Nephron (organoid): ENCODE data around the gene PEAK3.

Experiments
- H3K27ac Mint-ChIP-seq, 3 experiments: 2 replicates each; pipeline ENCODE4 v1.8.0; 2020; ENCODE audit warnings: mixed read lengths in 3 of 3, mild to moderate bottlenecking in 2 of 3, moderate library complexity in 1 of 3
- H3K27me3 Mint-ChIP-seq: 2 replicates; pipeline ENCODE4 v1.8.0; 2021; ENCODE audit warnings: low read depth, mild to moderate bottlenecking, moderate library complexity, mixed read lengths
- H3K36me3 Mint-ChIP-seq: 2 replicates; pipeline ENCODE4 v1.8.0; 2020; ENCODE audit warnings: low read depth, mixed read lengths
- H3K4me1 Mint-ChIP-seq: 2 replicates; pipeline ENCODE4 v1.8.0; 2020; ENCODE audit warnings: mixed read lengths
- H3K4me3 Mint-ChIP-seq, 3 experiments: 2 replicates each; pipeline ENCODE4 v1.8.0; 2020; ENCODE audit warnings: mild to moderate bottlenecking in 3 of 3, mixed read lengths in 3 of 3, moderate library complexity in 2 of 3
- H3K9me3 Mint-ChIP-seq: 2 replicates; pipeline ENCODE4 v1.8.0; 2020; ENCODE audit warnings: mixed read lengths
- TF ChIP-seq, protein P1 (sequence below), 3 experiments: fragments of 200-600 bp; sonication (generic); IDR thresholded peaks; one replicate each; pipeline ENCODE4 v1.5.0; 2021; ENCODE audit warnings: antibody characterized with exemption in 3 of 3; ENCODE audit not compliant: unreplicated experiment in 3 of 3

PEAK3 gene

DNA sequence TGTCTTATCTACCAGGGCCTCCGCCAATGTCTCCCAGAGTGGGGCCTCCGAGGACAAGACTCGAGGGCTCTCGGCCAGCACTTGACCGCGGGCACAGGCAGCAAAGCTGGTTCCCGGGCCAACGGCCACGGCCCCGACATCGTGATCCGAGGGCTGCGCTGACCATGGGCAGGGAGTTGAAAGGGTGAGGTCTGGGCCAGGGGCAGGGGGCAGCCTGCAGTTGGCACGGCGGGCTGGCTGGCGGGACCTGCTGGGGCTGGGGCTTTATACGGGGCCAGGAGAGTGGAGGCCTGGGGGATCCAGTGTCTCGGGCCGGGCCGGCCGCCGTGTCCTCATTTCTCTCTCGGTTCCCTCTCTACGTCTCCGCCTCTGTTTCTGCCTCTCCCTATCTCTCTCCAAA is 35.8 kb upstream of the PEAK3 start:
- Mint-ChIP-seq H3K27me3 (peaks cover 7% of the 10 kb centered on the region), H3K4me1 (no peaks in the 10 kb centered on the region), H3K9me3 (peaks cover 10% of the 10 kb centered on the region), H3K4me3 (no peak overlapping the region), H3K27ac (no peak overlapping the region), H3K36me3 (peaks cover 6% of the 10 kb centered on the region)
- TF ChIP-seq, protein P1, sequence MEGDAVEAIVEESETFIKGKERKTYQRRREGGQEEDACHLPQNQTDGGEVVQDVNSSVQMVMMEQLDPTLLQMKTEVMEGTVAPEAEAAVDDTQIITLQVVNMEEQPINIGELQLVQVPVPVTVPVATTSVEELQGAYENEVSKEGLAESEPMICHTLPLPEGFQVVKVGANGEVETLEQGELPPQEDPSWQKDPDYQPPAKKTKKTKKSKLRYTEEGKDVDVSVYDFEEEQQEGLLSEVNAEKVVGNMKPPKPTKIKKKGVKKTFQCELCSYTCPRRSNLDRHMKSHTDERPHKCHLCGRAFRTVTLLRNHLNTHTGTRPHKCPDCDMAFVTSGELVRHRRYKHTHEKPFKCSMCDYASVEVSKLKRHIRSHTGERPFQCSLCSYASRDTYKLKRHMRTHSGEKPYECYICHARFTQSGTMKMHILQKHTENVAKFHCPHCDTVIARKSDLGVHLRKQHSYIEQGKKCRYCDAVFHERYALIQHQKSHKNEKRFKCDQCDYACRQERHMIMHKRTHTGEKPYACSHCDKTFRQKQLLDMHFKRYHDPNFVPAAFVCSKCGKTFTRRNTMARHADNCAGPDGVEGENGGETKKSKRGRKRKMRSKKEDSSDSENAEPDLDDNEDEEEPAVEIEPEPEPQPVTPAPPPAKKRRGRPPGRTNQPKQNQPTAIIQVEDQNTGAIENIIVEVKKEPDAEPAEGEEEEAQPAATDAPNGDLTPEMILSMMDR (IDR thresholded peaks at IDR 0.05; ENCODE audit: unreplicated experiment in 3 of 3): no peak

DNA sequence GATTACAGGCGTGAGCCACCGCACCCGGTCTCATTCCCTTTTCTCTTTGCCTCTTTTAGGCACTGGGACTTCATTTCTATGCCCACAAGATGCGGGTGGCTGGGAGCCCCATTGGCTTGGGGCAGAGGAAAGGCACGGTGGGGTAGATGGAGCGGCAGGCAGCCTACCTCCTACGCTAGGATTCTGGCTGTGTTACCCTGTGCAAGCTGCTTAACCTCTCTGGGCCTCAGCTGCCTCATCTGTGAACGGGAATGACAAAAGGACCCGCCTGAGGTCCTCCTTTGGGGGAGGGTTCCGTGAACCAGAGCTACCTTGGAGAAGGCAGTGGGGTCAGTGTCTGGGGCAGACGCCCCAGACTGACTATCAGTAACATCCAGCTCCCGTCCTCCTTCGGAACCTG is 35.3 kb upstream of the PEAK3 start:
- Mint-ChIP-seq H3K27me3 (peaks cover 7% of the 10 kb centered on the region), H3K27ac (no peak overlapping the region), H3K36me3 (peaks cover 6% of the 10 kb centered on the region), H3K4me1 (no peaks in the 10 kb centered on the region), H3K4me3 (no peak overlapping the region), H3K9me3 (peaks cover 10% of the 10 kb centered on the region)
- TF ChIP-seq, protein P1 (IDR thresholded peaks at IDR 0.05; ENCODE audit: unreplicated experiment in 3 of 3): no peak

DNA sequence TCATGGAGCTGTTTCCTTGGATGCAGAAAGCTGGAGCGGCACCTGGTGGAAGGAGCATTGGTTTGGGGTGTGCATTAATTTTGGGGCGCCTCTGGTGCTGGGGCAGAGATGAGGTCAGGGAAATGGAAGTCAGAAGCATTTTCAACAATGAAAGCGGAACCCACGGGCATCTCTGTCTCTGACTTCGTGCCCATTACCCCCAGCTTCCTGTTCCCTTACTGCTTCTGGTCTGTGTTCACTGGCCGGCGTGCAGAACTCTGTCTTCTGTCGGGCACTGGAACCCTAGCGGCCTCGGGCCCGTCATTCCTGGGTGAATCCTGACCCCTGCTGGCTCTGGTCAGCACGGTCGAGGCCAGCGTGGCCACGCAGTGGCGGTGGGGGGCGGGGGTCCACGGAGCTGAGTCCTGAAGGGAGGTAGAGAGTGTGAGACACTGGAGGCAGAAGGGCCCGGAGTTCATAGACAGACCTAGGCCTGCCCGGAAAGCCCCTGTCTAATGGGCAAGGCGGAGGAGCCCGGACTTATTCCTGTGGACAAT is 33.9 kb upstream of the PEAK3 start:
- peaks cover 10% of the 10 kb centered on the region for H3K9me3 Mint-ChIP-seq
- peak overlapping the region in 1 of 3 experiments; percentile 34 for H3K4me3 Mint-ChIP-seq
- H3K36me3 Mint-ChIP-seq: peaks cover 6% of the 10 kb centered on the region
- peaks cover 9% of the 10 kb centered on the region for H3K27me3 Mint-ChIP-seq
- no peak overlapping the region for H3K27ac Mint-ChIP-seq
- TF ChIP-seq, protein P1 (IDR thresholded peaks at IDR 0.05; ENCODE audit: unreplicated experiment in 3 of 3): peak; percentile 46 to 67 (median 52)
- no peaks in the 10 kb centered on the region for H3K4me1 Mint-ChIP-seq

DNA sequence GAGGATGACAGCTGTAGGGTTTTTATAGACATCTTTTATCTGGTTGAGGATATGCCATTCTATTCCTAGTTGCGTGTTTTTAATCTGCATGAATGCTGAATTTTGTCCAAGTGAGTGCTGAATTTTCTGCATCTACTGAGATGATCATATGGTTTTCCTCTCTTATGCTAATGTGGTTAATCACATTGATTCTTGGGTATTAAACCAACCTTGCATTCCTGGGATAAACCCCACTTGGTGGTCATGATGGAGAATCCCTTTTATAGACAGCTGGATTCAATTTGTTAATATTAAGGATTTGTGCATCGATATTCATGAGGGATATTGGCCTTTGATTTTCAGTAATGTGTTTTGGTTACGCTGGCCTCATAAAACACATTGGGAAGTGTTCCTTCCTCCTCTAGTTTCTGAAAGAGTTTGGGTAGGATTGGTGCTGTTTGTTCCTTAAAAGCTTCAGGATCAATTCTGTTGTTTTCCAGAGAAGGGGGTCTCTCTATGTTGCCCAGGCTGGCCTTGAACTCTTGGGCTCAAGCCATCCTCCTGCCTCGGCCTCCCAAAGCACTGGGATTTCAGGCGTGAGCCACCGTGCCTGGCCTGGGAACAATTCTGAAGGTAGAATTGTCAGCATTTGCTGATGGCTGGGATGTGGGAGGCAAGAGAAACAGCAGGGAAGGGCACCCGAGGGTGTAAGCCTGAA is 33.3 kb upstream of the PEAK3 start:
- Mint-ChIP-seq H3K4me3 (no peak overlapping the region), H3K9me3 (peaks cover 10% of the 10 kb centered on the region), H3K27me3 (peaks cover 10% of the 10 kb centered on the region), H3K36me3 (peaks cover 6% of the 10 kb centered on the region), H3K4me1 (no peaks in the 10 kb centered on the region), H3K27ac (no peak overlapping the region)
- TF ChIP-seq, protein P1 (IDR thresholded peaks at IDR 0.05; ENCODE audit: unreplicated experiment in 3 of 3): no peak

DNA sequence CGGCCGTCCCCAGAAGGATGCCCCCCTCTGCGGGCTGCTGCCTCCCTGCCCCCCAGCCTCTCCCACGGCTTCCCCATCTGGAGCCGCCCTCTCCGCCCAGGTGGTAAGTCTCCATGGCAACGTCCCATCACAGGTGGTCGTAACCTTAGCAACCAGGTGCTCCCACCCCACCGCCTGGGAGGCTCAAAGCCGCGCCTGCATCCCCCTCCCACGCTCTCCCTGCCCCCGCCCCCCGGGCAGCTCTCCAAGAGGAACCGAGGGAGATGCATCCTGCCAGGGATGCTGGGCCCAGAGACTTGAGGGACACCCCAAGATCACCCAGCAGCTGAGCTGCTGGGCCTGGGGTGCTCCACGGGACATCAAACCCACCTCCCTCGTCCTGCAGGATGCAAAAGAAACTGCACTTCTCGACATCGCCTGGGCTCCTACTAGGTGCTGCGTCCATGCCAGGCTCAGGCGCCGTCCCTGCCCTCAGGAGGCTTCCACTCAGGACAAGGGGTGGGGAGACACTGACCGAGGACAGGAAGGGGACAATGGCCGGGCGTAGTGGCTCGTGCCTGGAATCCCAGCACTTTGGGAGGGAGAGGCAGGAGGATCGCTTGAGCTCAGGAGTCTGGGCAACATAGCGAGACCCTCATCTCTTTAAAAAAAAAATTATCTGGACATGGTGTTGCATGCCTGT is 31.0 kb upstream of the PEAK3 start:
- no peak overlapping the region for H3K4me3 Mint-ChIP-seq
- no peaks in the 10 kb centered on the region for H3K4me1 Mint-ChIP-seq
- peaks cover 10% of the 10 kb centered on the region for H3K9me3 Mint-ChIP-seq
- peaks cover 30% of the 10 kb centered on the region for H3K27me3 Mint-ChIP-seq
- H3K27ac Mint-ChIP-seq: no peak overlapping the region
- TF ChIP-seq, protein P1 (IDR thresholded peaks at IDR 0.05; ENCODE audit: unreplicated experiment in 3 of 3): no peak
- H3K36me3 Mint-ChIP-seq: peaks cover 6% of the 10 kb centered on the region
